ENCODE data around the gene NOTCH3. TPM values are rescaled to one million over a fixed set of nuclear protein-coding genes. Genes with fewer than 3 reads are reported as not detected.

NOTCH3 gene
- total RNA-seq, 4 donors from 2014 or later, result 19.1 to 54.8 (median 35.4) TPM

GRCh38 chr19:15227261-15227660, 26.5 kb upstream of the NOTCH3 start:
- no peaks in the 10 kb centered on the region for H3K9me3 ChIP-seq
- H3K4me3 ChIP-seq, result no peak overlapping the region
- H3K27me3 ChIP-seq, result peaks cover 32% of the 10 kb centered on the region
- no peak for TF ChIP-seq POLR2A (IDR thresholded peaks at IDR 0.05)
- no peak for TF ChIP-seq CTCF (IDR thresholded peaks at IDR 0.05)
- TF ChIP-seq POLR2AphosphoS5 (IDR thresholded peaks at IDR 0.05), result no peak
- no peak for TF ChIP-seq EP300 (IDR thresholded peaks at IDR 0.05)
- H3K27ac ChIP-seq, result no peak overlapping the region
- peaks cover 0 to 29% (median 9%) of the 10 kb centered on the region in 3 donors for H3K4me1 ChIP-seq
- WGBS, 2 donors (ENCODE audit: low coverage in 1 of 2), result 80% methylated on average over 1 of the region's 7 CpGs; no CpG with 5 or more reads in 1 of the 2 donors
- H3K36me3 ChIP-seq, result no peaks in the 10 kb centered on the region
- ATAC-seq, result no peak

GRCh38 chr19:15225760-15226159, 25.0 kb upstream of the NOTCH3 start:
- Histone ChIP-seq H3K27me3 (peaks cover 17% of the 10 kb centered on the region), H3K27ac (peak overlapping the region in 2 of 4 donors; percentile 31 to 33), H3K36me3 (no peaks in the 10 kb centered on the region), H3K4me3 (no peak overlapping the region), H3K9me3 (no peaks in the 10 kb centered on the region), H3K4me1 (peaks cover 0 to 19% (median 5%) of the 10 kb centered on the region in 3 donors)
- no peak for ATAC-seq
- TF ChIP-seq CTCF (IDR thresholded peaks at IDR 0.05) (no peak), POLR2AphosphoS5 (IDR thresholded peaks at IDR 0.05) (no peak), EP300 (IDR thresholded peaks at IDR 0.05) (no peak), POLR2A (IDR thresholded peaks at IDR 0.05) (no peak)
- 67% methylated on average over 1 of the region's 7 CpGs; no CpG with 5 or more reads in 1 of the 2 donors for WGBS, 2 donors (ENCODE audit: low coverage in 1 of 2)

DNA sequence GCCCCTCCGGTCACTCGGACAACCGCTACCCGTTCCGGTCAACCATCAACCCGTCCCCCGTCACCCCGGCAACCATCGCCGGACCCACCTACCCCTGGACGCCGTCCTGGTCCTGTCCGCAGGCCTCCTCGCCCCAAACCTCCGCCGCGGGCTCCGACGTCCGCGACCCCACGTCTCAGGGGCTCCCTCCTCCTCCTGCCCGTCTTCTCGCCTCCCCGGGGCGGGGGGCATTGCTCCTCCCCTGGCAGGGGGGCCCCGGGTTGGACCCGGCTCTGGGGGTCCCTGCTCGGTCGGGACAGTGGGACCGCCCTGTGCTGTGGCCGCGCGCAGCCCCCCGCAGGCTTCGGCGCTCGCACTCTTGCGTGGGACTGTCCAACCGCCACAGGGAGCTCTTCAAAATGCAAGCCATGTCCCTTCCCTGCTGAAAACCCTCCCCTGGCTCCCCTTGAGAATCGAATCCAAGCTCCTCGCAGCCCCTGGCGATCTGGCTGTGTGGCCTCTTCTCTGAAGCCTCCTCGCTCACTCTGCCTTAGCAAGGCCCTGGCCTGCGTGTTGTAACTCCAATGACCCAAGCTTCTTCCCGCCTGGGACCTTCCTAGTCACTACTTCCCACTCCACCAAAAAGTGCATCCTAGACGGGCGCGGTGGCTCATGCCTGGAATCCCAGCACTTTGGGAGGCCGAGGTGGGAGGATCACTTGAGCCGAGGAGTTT, 23.0 kb upstream of the NOTCH3 start:
- TF ChIP-seq POLR2A (IDR thresholded peaks at IDR 0.05), result no peak
- TF ChIP-seq EP300 (IDR thresholded peaks at IDR 0.05), result no peak
- TF ChIP-seq POLR2AphosphoS5 (IDR thresholded peaks at IDR 0.05), result no peak
- TF ChIP-seq CTCF (IDR thresholded peaks at IDR 0.05), result no peak
- peak overlapping the region; percentile 47 to 75 for H3K4me3 ChIP-seq
- peaks cover under 1% of the 10 kb centered on the region for H3K27me3 ChIP-seq
- no peak for ATAC-seq
- 17% methylated on average over 4 of the region's 51 CpGs; no CpG with 5 or more reads in 1 of the 2 donors for WGBS, 2 donors (ENCODE audit: low coverage in 1 of 2)
- H3K36me3 ChIP-seq, result no peaks in the 10 kb centered on the region
- H3K4me1 ChIP-seq, result peaks cover 0 to 19% (median 5%) of the 10 kb centered on the region in 3 donors
- H3K27ac ChIP-seq, result peak overlapping the region in 2 of 4 donors; percentile 62 to 65
- no peaks in the 10 kb centered on the region for H3K9me3 ChIP-seq

DNA sequence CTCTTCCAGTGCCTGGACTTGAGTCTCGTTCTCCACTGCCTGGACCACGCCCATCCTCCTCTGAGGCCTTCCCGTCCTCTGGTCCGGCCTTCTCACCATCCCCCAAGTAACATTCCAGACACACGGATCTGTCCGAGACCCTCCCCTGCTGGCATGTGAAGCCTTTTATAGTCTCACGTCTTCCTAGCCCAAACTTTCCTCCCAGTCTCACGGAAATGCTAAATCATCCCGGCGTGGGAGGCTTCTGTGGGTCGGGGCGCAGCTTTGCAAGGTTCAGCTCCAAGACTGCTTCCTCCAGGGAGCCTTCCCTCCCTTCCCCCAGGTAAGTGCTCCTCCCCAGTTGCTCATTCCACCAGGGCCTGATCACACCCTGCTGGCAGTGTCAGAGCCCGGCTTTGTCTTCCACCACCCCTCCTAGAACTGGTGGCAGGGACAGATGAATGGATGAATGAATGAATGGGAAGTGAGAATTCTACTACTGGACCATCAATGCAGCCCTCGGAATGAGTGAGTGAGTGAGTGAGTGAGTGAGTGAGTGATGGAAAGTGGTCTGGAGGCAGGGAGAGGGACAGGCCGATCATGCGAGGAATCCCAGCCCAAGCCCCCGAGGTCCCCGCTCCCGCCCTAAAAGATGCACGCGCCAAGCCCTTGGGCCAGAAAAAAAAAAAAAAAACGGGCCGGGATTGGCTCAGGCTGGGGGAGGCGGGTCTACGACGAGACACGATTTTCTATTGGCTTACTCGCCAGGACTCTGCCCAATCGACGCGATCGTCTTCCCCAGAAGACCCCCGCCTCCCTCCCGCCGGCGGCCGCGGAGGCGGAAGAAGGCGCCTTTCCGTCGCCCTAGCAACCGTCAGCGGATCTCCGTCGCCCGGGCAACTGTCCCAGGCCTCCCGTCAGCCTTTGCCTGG, 22.2 kb upstream of the NOTCH3 start:
- H3K4me1 ChIP-seq, result peaks cover 0 to 19% (median 5%) of the 10 kb centered on the region in 3 donors
- H3K27ac ChIP-seq, result peak overlapping the region in 3 of 4 donors; percentile 1 to 65 (median 62)
- peak; percentile 97 for ATAC-seq
- TF ChIP-seq CTCF (IDR thresholded peaks at IDR 0.05) (no peak), POLR2AphosphoS5 (IDR thresholded peaks at IDR 0.05) (peak; percentile 9), POLR2A (IDR thresholded peaks at IDR 0.05) (no peak), EP300 (IDR thresholded peaks at IDR 0.05) (no peak)
- 0% methylated on average over 11 to 31 of the region's 48 CpGs for WGBS, 2 donors (ENCODE audit: low coverage in 1 of 2)
- H3K9me3 ChIP-seq, result no peaks in the 10 kb centered on the region
- H3K27me3 ChIP-seq, result no peaks in the 10 kb centered on the region
- H3K4me3 ChIP-seq, result peak overlapping the region; percentile 47 to 75
- no peaks in the 10 kb centered on the region for H3K36me3 ChIP-seq

All from gastroesophageal sphincter (tissue), 4 donors.